Stimulated activated CD4-positive, alpha-beta T cell treated with anti-CD3 and anti-CD28 coated beads, Interleukin-15, amount 100 ng/mL, for 24 hours (primary cell): ENCODE measurements around the gene CDR2.
"Not testable (repeated sequence)": the region's sequence is repeated elsewhere in the genome, so short reads cannot be mapped to it uniquely, and the experiment has no call there.

Experiments
- DNase-seq: peaks from one replicate; pipeline ENCODE4 v3.0.0-alpha.2; 2020

Gene CDR2

GRCh38 chr16:22374311-22375116 lies at the start of gene CDR2:
Gene CDR2 (minus strand): TSS chr16:22374619. CDS start chr16:22374309, 310 bp downstream.
- peak; percentile 99 for DNase-seq

DNA sequence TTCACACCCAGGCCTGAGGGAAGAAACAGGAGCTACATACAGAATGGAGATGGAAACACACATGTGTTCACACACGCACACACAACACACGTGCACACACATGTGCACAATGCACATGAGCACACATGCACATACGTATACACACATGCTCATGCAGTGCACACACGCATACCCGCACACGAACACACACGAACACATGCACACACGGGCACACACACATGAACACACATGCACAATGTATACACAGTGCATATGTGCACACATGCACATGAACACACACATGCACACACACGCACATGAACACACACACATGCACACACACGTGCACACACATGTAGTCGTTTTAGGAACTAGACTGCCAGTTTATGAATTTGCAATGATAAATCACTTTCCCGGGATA lies 49.3 kb upstream of the CDR2 start:
- DNase-seq, result no peak

DNA sequence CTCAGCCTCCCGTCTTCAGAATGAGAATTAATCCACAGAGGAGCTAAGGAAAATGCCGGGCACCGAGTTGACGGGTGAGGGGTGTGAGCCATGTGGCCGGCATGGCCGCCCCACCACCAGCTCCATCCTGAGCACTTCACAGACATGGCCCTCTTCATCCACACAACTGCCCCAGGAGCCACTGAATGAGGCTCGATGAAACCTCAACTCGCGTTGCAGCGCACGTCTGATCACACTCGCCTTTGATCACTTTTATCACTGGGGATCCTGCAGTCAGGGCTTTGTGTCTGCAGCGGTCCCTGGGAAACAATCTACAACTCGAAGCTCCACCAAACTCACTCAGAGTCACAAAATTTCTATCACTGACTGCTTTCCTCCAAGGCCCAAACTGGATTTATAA lies 46.7 kb upstream of the CDR2 start:
- no peak for DNase-seq

- DNase-seq, result no peak
These were observed 46.3 kb upstream of the CDR2 start for GRCh38 chr16:22420606-22421135.

DNA sequence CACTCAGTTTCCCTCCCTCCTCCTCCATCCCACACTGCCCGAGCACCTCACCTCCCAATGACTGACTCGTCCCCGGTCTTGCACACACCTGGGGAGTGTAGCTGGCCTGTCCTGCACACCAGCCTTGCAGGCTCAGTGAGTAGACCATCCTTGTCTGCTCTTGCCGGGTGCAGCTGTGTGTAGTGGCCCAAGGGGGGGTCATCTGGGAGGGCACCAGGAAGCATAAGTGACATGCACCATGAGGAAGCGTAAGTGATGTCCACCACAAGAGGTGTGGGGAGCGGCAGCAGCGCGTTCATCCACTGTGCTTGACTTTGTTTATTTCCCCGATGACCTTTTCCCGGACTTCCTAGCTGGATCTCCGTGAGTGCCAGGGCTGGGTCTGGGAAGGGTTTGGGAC lies 45.5 kb upstream of the CDR2 start:
- DNase-seq, result no peak

- DNase-seq, result no peak
These were observed 44.4 kb upstream of the CDR2 start for GRCh38 chr16:22418826-22419225.

DNA sequence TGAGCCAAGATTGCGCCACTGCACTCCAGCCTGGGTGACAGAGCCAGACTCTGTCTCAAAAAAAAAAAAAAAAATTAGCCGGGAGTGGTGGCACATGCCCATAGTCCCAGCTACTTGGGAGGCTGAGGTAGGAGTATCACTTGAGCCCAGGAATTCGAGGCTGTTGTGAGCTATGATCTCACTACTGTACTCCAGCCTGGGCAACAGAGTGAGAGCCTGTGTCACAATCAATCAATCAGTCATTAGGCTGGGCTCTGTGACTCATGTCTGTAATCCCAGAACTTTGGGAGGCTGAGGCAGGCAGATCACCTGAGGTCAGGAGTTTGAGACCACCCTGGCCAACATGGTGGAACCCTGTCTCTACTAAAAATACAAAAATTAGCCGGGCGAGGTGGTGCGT lies 43.4 kb upstream of the CDR2 start:
- not testable (repeated sequence) for DNase-seq

GRCh38 chr16:22417019-22417418 lies 42.6 kb upstream of the CDR2 start:
- DNase-seq, result no peak

DNA sequence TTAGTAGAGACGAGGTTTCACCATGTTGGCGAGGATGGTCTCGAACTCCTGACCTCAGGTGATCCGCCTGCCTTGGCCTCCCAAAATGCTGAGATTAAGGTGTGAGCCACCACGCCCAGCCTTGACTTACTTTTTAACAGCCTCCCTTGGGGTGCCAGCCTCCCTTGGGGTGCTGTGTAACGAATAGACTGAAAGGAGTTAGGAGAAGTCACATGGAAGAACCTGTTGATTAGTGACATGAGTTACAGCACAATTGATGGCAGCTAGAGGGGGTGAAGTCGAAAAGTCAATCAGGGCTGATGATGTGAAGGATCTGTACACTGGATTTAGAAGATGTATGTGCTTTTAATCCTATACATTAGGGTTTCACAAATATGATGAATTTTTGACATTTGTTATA lies 39.4 kb upstream of the CDR2 start:
- DNase-seq, result no peak

GRCh38 chr16:22407486-22407885 lies 33.1 kb upstream of the CDR2 start:
- DNase-seq, result no peak

DNA sequence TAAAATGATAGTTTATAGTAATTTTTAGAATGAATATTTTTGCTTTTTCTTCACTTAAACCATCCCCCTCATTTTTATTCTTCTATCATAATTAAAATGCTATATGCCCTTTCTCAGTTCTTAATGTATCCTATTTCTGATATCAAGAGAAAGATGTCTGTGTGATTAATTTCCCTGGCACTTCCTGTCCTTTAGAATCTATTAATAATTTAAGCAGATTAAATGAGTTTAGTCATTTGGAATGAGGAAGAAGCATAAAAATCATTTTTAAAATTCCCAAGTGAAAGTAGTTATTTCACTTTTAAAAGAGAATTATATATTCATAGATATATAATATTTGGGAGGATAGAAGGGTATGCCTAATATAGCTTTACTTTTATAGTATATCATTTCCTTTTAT lies 27.8 kb upstream of the CDR2 start:
- no peak for DNase-seq

GRCh38 chr16:22400900-22401299 lies 26.5 kb upstream of the CDR2 start:
- DNase-seq, result no peak

DNA sequence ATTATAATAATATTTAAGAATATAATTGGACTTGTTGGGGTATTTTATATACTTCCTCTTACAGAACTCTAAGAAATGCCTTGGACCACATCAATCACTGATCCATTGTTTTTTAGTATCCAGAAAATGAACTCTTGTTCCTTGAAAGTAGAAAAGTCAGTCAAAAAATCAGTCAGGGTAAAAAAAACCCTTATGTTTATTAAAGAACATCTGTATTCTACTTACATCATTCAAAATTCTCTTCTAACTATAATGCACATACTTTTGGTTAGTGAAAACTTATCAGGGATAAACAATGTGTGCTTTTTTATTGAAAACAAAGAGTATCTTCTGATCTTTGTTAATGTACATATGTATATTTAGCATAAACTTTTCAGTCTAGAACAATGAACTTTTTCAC lies 23.5 kb upstream of the CDR2 start:
- DNase-seq, result no peak

DNA sequence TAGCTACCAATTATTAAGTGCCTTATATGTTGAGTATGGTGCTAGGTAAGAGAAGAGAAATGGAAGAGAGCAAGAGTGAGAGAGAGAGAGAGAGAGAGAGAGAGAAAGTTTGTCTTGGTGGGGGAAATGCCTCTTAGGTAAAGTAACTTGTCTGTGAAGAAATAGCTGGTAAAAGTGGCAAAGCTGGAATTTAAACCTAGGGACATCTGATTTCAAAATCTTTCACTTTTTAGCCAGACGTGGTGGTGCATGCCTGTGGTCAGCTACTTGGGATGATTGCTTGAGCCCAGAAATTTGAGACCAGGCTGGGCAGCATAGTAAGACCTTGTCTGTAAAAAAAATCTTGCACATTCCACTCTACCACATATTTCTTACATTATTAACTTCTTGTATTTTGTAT lies 23.0 kb upstream of the CDR2 start:
- no peak for DNase-seq

GRCh38 chr16:22395960-22396359 lies 21.5 kb upstream of the CDR2 start:
- no peak for DNase-seq

DNA sequence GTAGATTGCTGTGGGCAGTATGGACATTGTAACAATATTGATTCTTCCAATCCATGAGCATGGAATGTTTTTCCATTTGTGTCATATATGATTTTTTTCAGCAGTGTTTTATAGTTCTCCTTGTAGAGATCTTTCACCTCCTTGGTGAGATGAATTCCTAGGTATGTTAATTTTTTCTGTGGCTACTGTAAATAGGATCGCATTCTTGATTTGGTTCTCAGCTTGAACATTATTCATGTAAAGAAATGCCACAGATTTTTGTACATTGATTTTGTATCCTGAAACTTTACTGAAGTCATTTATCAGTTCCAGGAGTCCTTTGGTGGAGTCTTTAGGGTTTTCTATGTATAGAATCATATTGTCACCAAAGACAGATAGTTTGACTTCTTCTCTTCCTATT lies 19.7 kb upstream of the CDR2 start:
- no peak for DNase-seq

- no peak for DNase-seq
These were observed 13.8 kb upstream of the CDR2 start for GRCh38 chr16:22388101-22388644.

DNA sequence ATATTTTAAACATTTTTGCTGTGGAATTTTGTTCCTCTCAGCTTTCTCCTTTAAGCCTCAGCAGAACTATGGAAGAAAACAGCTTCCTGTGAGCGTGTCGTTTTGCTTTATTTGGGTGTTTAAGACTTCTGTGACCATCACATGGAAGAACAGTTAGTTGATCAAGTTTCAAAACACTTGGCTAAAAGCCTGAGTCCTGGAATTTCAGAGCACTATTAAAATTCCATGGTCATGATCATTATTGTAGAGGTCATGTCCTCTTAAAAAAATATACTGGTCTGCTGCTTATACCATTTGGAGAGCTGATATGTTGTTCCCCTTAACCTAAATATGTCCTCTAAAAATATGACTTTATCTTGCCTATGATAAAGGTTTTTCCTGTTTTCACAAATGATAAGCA lies 12.6 kb upstream of the CDR2 start:
- DNase-seq, result no peak

DNA sequence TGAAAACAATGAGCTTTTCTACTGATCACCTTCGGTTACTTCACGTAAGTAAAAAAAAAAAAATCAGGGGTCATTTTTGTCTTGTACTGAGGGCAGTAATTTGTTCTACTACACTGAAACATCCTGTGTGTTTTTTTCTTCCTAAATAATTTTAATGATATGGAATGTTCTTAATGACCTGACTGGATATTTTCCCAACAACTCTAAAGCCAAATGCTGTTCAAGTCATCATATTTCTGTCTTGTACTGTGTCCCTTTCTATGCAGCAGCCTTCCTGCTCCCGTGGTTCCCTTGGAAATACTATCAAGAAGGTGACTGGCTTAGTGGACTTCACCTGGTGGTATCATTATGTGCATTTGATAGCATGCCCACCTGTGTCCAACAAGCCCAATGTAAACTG lies 10.8 kb upstream of the CDR2 start:
- DNase-seq, result no peak

DNA sequence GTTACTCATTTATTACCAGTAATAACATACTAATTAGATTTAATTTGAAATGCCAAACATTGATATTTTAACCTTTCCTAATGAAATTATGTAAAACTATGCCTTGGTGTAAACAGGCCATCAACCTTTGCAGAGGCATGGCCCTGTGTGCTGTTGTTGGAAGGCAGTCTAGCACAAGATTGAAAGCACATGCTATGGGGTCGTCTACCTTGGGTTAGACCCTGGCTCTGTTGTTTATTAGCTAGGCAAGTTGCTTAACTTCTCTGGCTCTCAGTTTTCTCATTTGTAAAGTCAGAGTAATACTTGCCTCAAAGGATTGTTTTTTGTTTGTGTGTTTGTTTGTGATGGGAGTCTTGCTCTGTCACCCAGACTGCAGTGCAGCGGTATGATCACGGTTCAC lies 9.4 kb upstream of the CDR2 start:
- no peak for DNase-seq

DNA sequence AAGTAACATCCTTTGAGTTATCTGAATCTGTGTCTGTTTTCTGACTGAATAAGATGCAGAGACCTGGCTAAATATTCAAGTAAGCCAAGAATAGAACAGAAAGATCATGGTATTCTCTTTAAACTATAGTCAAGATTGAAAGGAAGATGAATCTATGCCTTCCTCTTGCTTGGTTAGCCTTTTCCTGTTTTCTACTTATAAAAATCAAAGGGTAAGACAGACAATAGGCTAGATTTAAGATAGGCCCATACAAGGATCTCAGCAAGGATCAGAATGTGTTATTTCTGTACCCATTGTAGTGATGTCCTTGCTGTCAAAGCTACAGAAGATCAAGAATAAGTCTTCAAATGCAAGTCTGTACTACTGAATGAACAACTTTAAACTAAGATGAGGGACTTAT lies 7.0 kb upstream of the CDR2 start:
- no peak for DNase-seq

- no peak for DNase-seq
These were observed 6.1 kb upstream of the CDR2 start for GRCh38 chr16:22380529-22380928.

- no peak for DNase-seq
These were observed 5.2 kb upstream of the CDR2 start for GRCh38 chr16:22379656-22380055.

DNA sequence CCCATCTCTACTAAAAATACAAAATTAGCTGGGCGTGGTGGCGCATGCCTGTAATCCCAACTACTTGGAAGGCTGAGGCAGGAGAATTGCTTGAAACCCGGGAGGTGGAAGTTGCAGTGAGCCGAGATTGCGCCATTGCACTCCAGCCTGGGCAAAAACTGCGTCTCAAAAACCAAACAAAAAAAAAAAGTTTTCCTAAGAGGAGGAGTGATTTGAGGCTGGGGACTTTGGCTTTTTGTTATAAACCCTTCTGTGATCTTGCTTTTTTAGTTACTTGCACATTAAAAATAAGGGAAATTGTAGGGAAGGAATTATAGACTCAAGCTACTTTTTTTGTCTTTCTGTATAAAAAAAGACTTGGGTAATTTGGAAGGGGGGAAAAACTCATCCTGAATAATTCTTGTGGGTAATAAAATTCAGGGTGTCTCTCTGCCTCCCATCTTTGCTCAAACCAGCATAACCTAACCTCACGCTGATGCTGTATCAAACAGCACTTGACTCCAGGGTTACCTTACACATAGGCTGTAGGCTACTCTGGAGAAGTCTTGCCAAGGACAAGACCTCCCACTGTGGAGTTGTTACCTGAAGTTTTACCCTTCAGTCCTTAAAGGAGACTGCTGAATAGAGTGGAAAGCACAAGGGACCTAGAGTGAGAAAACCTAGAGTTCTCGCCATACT lies 1.7 kb upstream of the CDR2 start:
- DNase-seq, result no peak
